ENCODE data around the gene RFX2. TPM values are rescaled to one million over a fixed set of nuclear protein-coding genes. Genes with fewer than 3 reads are reported as not detected.

Gene RFX2
- total RNA-seq, 2 donors from 2014 or later, result 21.7 to 30.3 TPM

- Histone ChIP-seq H3K9me3 (no peaks in the 10 kb centered on the region), H3K36me3 (no peaks in the 10 kb centered on the region), H3K27ac (no peak overlapping the region), H3K4me3 (no peak overlapping the region), H3K27me3 (replicated peaks; ENCODE audit: insufficient read depth) (no peaks in the 10 kb centered on the region), H3K4me1 (ENCODE audit: control insufficient read depth in 1 of 2, low read depth in 2 of 2) (no peaks in the 10 kb centered on the region)
- DNase-seq (ENCODE audit: low spot score) (no peak), ATAC-seq (ENCODE audit: insufficient number of reproducible peaks, low FRiP score, low read depth) (no peak)
- TF ChIP-seq CTCF (IDR thresholded peaks at IDR 0.05), result no peak
Measured at GRCh38 chr19:6138066-6138465, 27.8 kb upstream of the RFX2 start.

- Histone ChIP-seq H3K9me3 (no peaks in the 10 kb centered on the region), H3K36me3 (no peaks in the 10 kb centered on the region), H3K27ac (no peak overlapping the region), H3K4me1 (ENCODE audit: control insufficient read depth in 1 of 2, low read depth in 2 of 2) (no peaks in the 10 kb centered on the region), H3K27me3 (replicated peaks; ENCODE audit: insufficient read depth) (no peaks in the 10 kb centered on the region), H3K4me3 (no peak overlapping the region)
- DNase-seq (ENCODE audit: low spot score) (no peak), ATAC-seq (ENCODE audit: insufficient number of reproducible peaks, low FRiP score, low read depth) (no peak)
- TF ChIP-seq CTCF (IDR thresholded peaks at IDR 0.05), result no peak
Measured at GRCh38 chr19:6133231-6133630, 22.9 kb upstream of the RFX2 start.

- no peaks in the 10 kb centered on the region for H3K9me3 ChIP-seq
- no peak for DNase-seq (ENCODE audit: low spot score)
- no peak overlapping the region for H3K27ac ChIP-seq
- H3K4me3 ChIP-seq, result no peak overlapping the region
- no peaks in the 10 kb centered on the region for H3K27me3 ChIP-seq (replicated peaks; ENCODE audit: insufficient read depth)
- ATAC-seq (ENCODE audit: insufficient number of reproducible peaks, low FRiP score, low read depth), result no peak
- no peak for TF ChIP-seq CTCF (IDR thresholded peaks at IDR 0.05)
- H3K36me3 ChIP-seq, result no peaks in the 10 kb centered on the region
- no peaks in the 10 kb centered on the region for H3K4me1 ChIP-seq (ENCODE audit: control insufficient read depth in 1 of 2, low read depth in 2 of 2)
Measured at GRCh38 chr19:6132482-6132881, 22.2 kb upstream of the RFX2 start.

GRCh38 chr19:6127716-6128335 lies 17.5 kb upstream of the RFX2 start:
- H3K27me3 ChIP-seq (replicated peaks; ENCODE audit: insufficient read depth), result no peaks in the 10 kb centered on the region
- H3K4me3 ChIP-seq, result no peak overlapping the region
- H3K9me3 ChIP-seq, result no peaks in the 10 kb centered on the region
- no peaks in the 10 kb centered on the region for H3K4me1 ChIP-seq (ENCODE audit: control insufficient read depth in 1 of 2, low read depth in 2 of 2)
- no peak for TF ChIP-seq CTCF (IDR thresholded peaks at IDR 0.05)
- H3K36me3 ChIP-seq, result no peaks in the 10 kb centered on the region
- no peak overlapping the region for H3K27ac ChIP-seq
- no peak for DNase-seq (ENCODE audit: low spot score)
- ATAC-seq (ENCODE audit: insufficient number of reproducible peaks, low FRiP score, low read depth), result no peak

GRCh38 chr19:6126335-6126974 lies 16.2 kb upstream of the RFX2 start:
- Histone ChIP-seq H3K9me3 (no peaks in the 10 kb centered on the region), H3K4me1 (ENCODE audit: control insufficient read depth in 1 of 2, low read depth in 2 of 2) (no peaks in the 10 kb centered on the region), H3K4me3 (no peak overlapping the region), H3K27me3 (replicated peaks; ENCODE audit: insufficient read depth) (no peaks in the 10 kb centered on the region), H3K36me3 (no peaks in the 10 kb centered on the region), H3K27ac (no peak overlapping the region)
- DNase-seq (ENCODE audit: low spot score) (no peak), ATAC-seq (ENCODE audit: insufficient number of reproducible peaks, low FRiP score, low read depth) (no peak)
- no peak for TF ChIP-seq CTCF (IDR thresholded peaks at IDR 0.05)

Measured in thoracic aorta (tissue), 2 donors.